B cell (primary cell): Measurements from ENCODE around the gene MTF1. TPM values are rescaled to one million over a fixed set of nuclear protein-coding genes. Genes with fewer than 3 reads are reported as not detected.

ENCODE experiments used
- ATAC-seq: fragments of 200-7000 bp; cut with Tn5 transposase; one replicate; pipeline ENCODE4 v1.10.0; 2021; ENCODE audit warnings: low read depth, mild to moderate bottlenecking, moderate number of reproducible peaks, moderate library complexity
- CTCF ChIA-PET: fragments of 350-600 bp; sonication (Branson Sonifier 250); formaldehyde crosslinking; loops from one replicate; lab custom pipeline; 2021; ENCODE audit warnings: antibody characterized with exemption, inconsistent platforms; lab: Charles Lee
- POLR2A ChIA-PET: fragments of 350-600 bp; sonication (Branson Sonifier 250); formaldehyde crosslinking; loops from one replicate; lab custom pipeline; 2021; ENCODE audit warnings: antibody characterized with exemption; lab: Charles Lee
- DNase-seq: peaks from one replicate; pipeline ENCODE4 v3.0.0; 2013
- H2AFZ ChIP-seq: 2 replicates; pipeline ENCODE4 v1.6.1; 2012; ENCODE audit warnings: mild to moderate bottlenecking, low read depth, low read length; ENCODE audit not compliant: insufficient read depth, poor library complexity, severe bottlenecking
- H3K27ac ChIP-seq, 2 donors: 1 replicate in 1 of 2; 2 replicates in 1 of 2; pipeline ENCODE4 v1.5.1; 2012 to 2013; ENCODE audit warnings: low read length in 2 of 2, mild to moderate bottlenecking in 2 of 2, moderate library complexity in 1 of 2
- H3K27me3 ChIP-seq, 4 experiments: fragments of 200-600 bp in 1 of 4; sonication (generic) in 1 of 4; replicated peaks in 1 of 4; 1 replicate in 2 of 4; 2 replicates in 2 of 4; pipeline versions ENCODE4 v1.6.1 to v1.7.0; 2013 to 2016; ENCODE audit warnings: low read length in 3 of 4, mild to moderate bottlenecking in 2 of 4, mixed read lengths in 1 of 4, moderate library complexity in 1 of 4; ENCODE audit not compliant: insufficient read depth in 4 of 4, control insufficient read depth in 3 of 4; ENCODE audit errors: control extremely low read depth in 1 of 4
- H3K36me3 ChIP-seq, 2 experiments: replicated peaks in 1 of 2; 1 replicate in 1 of 2; 2 replicates in 1 of 2; pipeline versions ENCODE4 v1.6.1 to v1.7.1; 2013; ENCODE audit warnings: low read length in 1 of 2; ENCODE audit not compliant: insufficient read depth in 2 of 2, control insufficient read depth in 1 of 2; ENCODE audit errors: control extremely low read depth in 1 of 2, extremely low read depth in 1 of 2
- H3K4me1 ChIP-seq, 2 donors: fragments of 200-600 bp in 1 of 2; sonication (generic) in 1 of 2; 1 replicate in 1 of 2; 2 replicates in 1 of 2; pipeline versions ENCODE4 v1.5.1 to v1.6.1; 2013 to 2017; ENCODE audit warnings: low read length in 2 of 2; ENCODE audit not compliant: control insufficient read depth in 2 of 2, insufficient read depth in 2 of 2
- H3K4me2 ChIP-seq: replicated peaks from 2 replicates; pipeline ENCODE3; 2012; ENCODE audit warnings: mild to moderate bottlenecking, low read depth, low read length; ENCODE audit not compliant: poor library complexity, severe bottlenecking
- H3K4me3 ChIP-seq, 5 experiments: fragments of 200-600 bp in 1 of 5; sonication (generic) in 1 of 5; 1 replicate in 3 of 5; 2 replicates in 2 of 5; pipeline versions ENCODE4 v1.5.1 to v1.7.0; 2011 to 2016; ENCODE audit warnings: low read length in 4 of 5, mild to moderate bottlenecking in 4 of 5, low read depth in 2 of 5, control low read depth in 1 of 5, moderate library complexity in 1 of 5; ENCODE audit not compliant: insufficient read depth in 1 of 5; ENCODE audit errors: control extremely low read depth in 1 of 5, extremely low read depth in 1 of 5
- H3K79me2 ChIP-seq: fragments of 200-600 bp; sonication (generic); one replicate; pipeline ENCODE4 v1.6.0; 2016; ENCODE audit warnings: low read length; ENCODE audit not compliant: control insufficient read depth, insufficient read depth
- H3K9ac ChIP-seq: fragments of 200-600 bp; sonication (generic); 2 replicates; pipeline ENCODE4 v1.6.1; 2017; ENCODE audit warnings: mild to moderate bottlenecking, low read length, moderate library complexity
- H3K9me3 ChIP-seq, 3 donors: one replicate each; pipeline versions ENCODE4 v1.6.1 to v1.7.1; 2013; ENCODE audit warnings: low read length in 2 of 3; ENCODE audit not compliant: control insufficient read depth in 2 of 3, insufficient read depth in 1 of 3; ENCODE audit errors: control extremely low read depth in 1 of 3
- H4K20me1 ChIP-seq: 2 replicates; pipeline ENCODE4 v1.6.0; 2012; ENCODE audit warnings: mild to moderate bottlenecking, low read length; ENCODE audit not compliant: insufficient read depth, control insufficient read depth, poor library complexity, severe bottlenecking
- H3K27ac Mint-ChIP-seq: one replicate; pipeline ENCODE4 v1.8.0; 2021; ENCODE audit warnings: mixed read lengths
- H3K27me3 Mint-ChIP-seq: one replicate; pipeline ENCODE4 v1.8.0; 2021; ENCODE audit warnings: mixed read lengths
- H3K4me1 Mint-ChIP-seq: one replicate; pipeline ENCODE4 v1.8.0; 2021; ENCODE audit warnings: mixed read lengths
- H3K4me3 Mint-ChIP-seq: one replicate; pipeline ENCODE4 v1.8.0; 2021; ENCODE audit warnings: mixed read lengths
- H3K9me3 Mint-ChIP-seq: one replicate; pipeline ENCODE4 v1.8.0; 2022; ENCODE audit warnings: mixed read lengths; ENCODE audit not compliant: insufficient read depth
- EZH2 ChIP-seq: IDR thresholded peaks from 2 replicates; pipeline ENCODE4 v1.6.1; 2012; ENCODE audit warnings: borderline replicate concordance, low read depth, mild to moderate bottlenecking, moderate library complexity, low read length; ENCODE audit not compliant: insufficient read depth, poor library complexity, severe bottlenecking
- WGBS: methylation state at CpG from one replicate; pipeline ENCODE4 v1.1.5; 2013; ENCODE audit warnings: missing lambda C conversion rate; ENCODE audit not compliant: insufficient coverage; 5-methylcytosine and 5-hydroxymethylcytosine counted together
- intact Hi-C: fragments of 100-400 bp; cut with micrococcal nuclease; formaldehyde crosslinking; loops from one replicate; pipeline ENCODE4 v1.10.0; 2022
- polyA plus RNA-seq: library from polyadenylated mRNA; depleted of rRNA; stranded (reverse); fragments of >200 nt; gene quantifications from 2 replicates; pipeline ENCODE4 v1.2.3, GENCODE V29; 2012
- total RNA-seq, 2 donors: library from RNA; stranded (reverse); fragments of 120-200 nt in 1 of 2; gene quantifications; 1 replicate in 1 of 2; 2 replicates in 1 of 2; pipeline versions ENCODE4 v1.2.3 to v1.2.4, GENCODE V29; 2013 to 2022
- TF ChIP-seq, protein P1 (sequence below): fragments of 200-600 bp; IDR thresholded peaks from one replicate; pipeline ENCODE4 v1.8.0; 2022; ENCODE audit warnings: antibody characterized with exemption, mild to moderate bottlenecking

Gene MTF1
- total and polyA plus RNA-seq, 2 donors (not counting 1 experiment from before 2014, with no cell fraction given), result 6.2 to 36.7 TPM

DNA sequence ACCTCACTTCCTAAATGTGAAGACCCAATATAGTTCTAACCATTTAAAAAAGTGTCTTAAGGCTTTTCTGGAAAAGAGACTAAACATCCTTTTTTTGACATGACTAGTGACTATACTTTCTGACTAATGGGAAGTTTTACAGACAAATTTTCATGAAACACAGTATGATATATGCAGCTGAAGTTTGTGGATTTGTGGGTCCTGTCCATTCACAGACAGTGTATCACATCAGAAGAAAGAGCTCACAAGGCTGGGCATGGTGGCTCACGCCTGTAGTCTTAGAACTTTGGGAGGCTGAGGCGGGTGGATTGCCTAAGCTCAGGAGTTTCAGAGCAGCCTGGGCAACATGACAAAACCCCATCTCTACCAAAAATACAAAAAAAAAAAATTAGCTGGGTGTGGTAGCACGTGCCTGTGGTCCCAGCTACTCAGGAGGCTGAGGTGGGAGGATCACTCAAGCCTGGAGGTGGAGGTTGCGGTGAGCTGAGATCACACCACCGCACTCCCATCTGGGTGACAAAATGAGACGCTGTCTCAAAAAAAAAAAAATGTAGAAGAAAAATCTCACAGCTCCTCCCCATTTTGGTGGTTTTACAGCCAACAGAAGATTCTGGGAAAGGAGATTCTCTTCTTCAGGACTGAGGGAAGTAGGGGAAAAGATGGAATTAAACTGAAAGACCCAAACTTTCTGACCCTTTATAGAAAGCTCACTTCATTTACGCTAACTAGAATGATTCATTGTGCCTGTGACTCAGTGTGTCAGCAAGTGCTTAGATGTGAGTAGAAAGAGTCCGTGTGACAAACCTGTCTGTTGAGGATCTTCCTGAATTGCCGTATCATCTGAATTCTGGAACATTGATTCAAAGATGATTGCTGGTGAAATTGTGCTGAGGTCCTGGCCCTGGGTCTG lies 36.2 kb downstream of the MTF1 start:
- H3K79me2 ChIP-seq, result peaks cover 4% of the 10 kb centered on the region
- DNase-seq (no peak), ATAC-seq (no peak)
- H3K27me3 ChIP-seq, result no peaks in the 10 kb centered on the region
- no peak overlapping the region for H2AFZ ChIP-seq
- peaks cover 18% of the 10 kb centered on the region for H3K4me1 Mint-ChIP-seq
- H3K4me3 ChIP-seq, result no peak overlapping the region
- no peaks in the 10 kb centered on the region for H4K20me1 ChIP-seq
- no peaks in the 10 kb centered on the region for H3K9me3 Mint-ChIP-seq
- no peak overlapping the region for H3K4me2 ChIP-seq
- no peak overlapping the region for H3K9ac ChIP-seq
- H3K27me3 Mint-ChIP-seq, result no peaks in the 10 kb centered on the region
- 92% methylated on average over 3 of the region's 9 CpGs for WGBS
- no peak overlapping the region for H3K4me3 Mint-ChIP-seq
- ChIA-PET POLR2A (no interaction called here), CTCF (interaction anchor here (1.0 to 1.6 kb wide), 3 partner anchors 11 to 71 kb away, joined by 3 to 6 read pairs (median 4); partner anchors contain the start of gene MTF1)
- H3K36me3 ChIP-seq, result peaks cover 5 to 38% of the 10 kb centered on the region in 2 experiments
- no peak overlapping the region for H3K27ac Mint-ChIP-seq
- H3K27ac ChIP-seq, result no peak overlapping the region
- intact Hi-C loops, result no loop called here
- no peaks in the 10 kb centered on the region for H3K9me3 ChIP-seq
- TF ChIP-seq EZH2, result no peak
- TF ChIP-seq, protein P1, sequence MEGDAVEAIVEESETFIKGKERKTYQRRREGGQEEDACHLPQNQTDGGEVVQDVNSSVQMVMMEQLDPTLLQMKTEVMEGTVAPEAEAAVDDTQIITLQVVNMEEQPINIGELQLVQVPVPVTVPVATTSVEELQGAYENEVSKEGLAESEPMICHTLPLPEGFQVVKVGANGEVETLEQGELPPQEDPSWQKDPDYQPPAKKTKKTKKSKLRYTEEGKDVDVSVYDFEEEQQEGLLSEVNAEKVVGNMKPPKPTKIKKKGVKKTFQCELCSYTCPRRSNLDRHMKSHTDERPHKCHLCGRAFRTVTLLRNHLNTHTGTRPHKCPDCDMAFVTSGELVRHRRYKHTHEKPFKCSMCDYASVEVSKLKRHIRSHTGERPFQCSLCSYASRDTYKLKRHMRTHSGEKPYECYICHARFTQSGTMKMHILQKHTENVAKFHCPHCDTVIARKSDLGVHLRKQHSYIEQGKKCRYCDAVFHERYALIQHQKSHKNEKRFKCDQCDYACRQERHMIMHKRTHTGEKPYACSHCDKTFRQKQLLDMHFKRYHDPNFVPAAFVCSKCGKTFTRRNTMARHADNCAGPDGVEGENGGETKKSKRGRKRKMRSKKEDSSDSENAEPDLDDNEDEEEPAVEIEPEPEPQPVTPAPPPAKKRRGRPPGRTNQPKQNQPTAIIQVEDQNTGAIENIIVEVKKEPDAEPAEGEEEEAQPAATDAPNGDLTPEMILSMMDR, result no peak
- H3K4me1 ChIP-seq, result peaks cover 6 to 13% of the 10 kb centered on the region in 2 donors

DNA sequence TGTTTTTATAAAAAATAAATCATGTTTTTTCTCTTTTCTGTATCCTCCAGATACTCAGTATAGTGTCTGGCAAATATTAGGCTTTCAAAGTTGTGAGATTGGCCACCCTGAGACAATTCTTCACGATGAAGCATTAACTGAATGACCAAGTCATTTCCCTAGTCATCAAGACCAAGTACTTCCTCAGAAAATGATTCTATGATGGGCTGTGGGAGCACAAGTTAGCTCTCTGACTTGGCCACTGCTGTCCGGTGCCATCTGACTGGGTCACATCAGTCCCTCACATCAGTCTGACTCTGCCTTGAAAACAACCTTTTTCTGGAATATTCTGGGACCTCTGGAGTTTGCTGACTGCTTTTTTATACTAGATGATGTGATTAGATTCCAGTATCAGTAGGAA lies 37.9 kb downstream of the MTF1 start:
- peaks cover 6 to 13% of the 10 kb centered on the region in 2 donors for H3K4me1 ChIP-seq
- no peak overlapping the region for H3K9ac ChIP-seq
- no peaks in the 10 kb centered on the region for H3K9me3 ChIP-seq
- H2AFZ ChIP-seq, result no peak overlapping the region
- H3K27ac ChIP-seq, result no peak overlapping the region
- no peaks in the 10 kb centered on the region for H3K9me3 Mint-ChIP-seq
- intact Hi-C loops, result no loop called here
- no peak for ATAC-seq
- H3K4me2 ChIP-seq, result no peak overlapping the region
- no CpG with 5 or more reads among the region's 2 CpGs for WGBS
- ChIA-PET POLR2A (no interaction called here), CTCF (interaction anchor here (2.3 kb wide), 1 partner anchor 39 kb away, joined by 9 read pairs; the partner anchor contains the start of gene MTF1)
- H3K4me3 ChIP-seq, result no peak overlapping the region
- H3K27me3 Mint-ChIP-seq, result no peaks in the 10 kb centered on the region
- peaks cover 18% of the 10 kb centered on the region for H3K4me1 Mint-ChIP-seq
- peaks cover 5 to 53% of the 10 kb centered on the region in 2 experiments for H3K36me3 ChIP-seq
- H4K20me1 ChIP-seq, result no peaks in the 10 kb centered on the region
- H3K27me3 ChIP-seq, result no peaks in the 10 kb centered on the region
- no peak for TF ChIP-seq EZH2
- TF ChIP-seq, protein P1, result no peak
- peaks cover 4% of the 10 kb centered on the region for H3K79me2 ChIP-seq
- DNase-seq, result no peak
- H3K27ac Mint-ChIP-seq, result no peak overlapping the region
- H3K4me3 Mint-ChIP-seq, result no peak overlapping the region
